ENCODE measurements around the gene SFMBT1.

DNA sequence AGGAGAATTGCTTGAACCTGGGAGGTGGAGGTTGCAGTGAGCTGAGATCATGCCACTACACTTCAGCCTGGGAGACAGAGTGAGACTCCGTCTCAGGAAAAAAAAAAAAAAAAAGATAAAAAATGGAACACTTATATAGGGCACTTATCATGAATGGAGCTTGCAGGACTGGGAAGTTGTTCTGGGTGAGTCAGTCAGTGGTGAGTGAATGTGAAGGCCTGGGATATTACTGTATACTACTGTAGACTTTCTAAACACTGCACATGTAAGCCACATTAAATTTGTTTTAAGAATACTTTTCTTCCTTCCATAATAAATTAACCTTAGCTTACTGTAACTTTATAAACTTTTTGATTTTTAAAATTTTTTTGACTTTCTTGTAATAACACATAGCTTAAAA, 59.8 kb downstream of the SFMBT1 start:
- TF ChIP-seq CTCF (IDR thresholded peaks at IDR 0.05), result no peak
- TF ChIP-seq POLR2A (IDR thresholded peaks at IDR 0.05), result no peak

Measured in heart left ventricle (tissue), 13 donors.